ENCODE measurements around the gene SLC39A11. TPM values are rescaled to one million over a fixed set of nuclear protein-coding genes. Genes with fewer than 3 reads are reported as not detected.

The SLC39A11 gene
- polyA plus RNA-seq, 1 of the 3 experiments (the other 2 are of a cell fraction), result 23.5 TPM

DNA sequence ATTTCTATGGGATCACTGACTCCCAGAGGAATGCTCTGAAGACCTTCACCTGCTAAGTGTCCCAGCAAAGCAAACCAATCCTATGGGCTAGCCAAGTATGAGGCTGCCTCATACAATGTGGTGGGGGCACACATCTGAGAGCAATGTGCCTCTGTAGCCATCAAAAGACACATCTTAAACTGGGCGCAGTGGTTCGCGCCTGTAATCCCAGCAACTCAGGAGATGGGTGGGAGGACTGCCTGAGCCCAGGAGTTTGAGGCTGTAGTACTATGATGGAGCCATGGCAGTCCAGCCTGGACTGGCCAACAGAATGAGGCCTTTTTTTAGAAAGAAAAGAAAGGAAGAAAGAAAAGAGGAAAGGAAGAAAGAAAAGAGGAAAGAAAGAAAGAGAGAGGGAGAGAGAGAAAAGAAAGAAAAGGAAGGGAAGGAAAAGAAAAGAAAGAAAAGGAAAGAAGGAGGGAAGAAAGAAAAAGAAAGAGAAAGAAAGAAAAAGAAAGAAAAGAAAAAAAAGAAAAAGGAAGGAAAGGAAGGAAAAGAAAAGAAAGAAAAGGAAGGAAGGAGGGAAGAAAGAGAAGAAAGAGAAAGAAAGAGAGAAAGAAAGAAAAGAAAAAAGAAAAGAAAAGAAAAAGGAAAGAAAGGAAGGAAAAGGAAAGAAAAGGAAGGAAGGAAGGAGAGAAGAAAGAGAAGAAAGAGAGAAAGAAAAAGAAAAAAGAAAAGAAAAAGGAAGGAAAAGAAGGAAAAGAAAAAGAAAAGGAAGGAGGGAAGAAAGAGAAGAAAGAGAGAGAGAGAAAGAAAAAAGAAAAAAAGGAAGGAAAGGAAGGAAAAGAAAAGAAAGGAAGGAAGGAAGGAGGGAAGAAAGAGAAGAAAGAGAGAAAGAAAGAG is 430.3 kb downstream of the SLC39A11 start:
- WGBS (ENCODE audit: low lambda C conversion rate), result 69% methylated on average over 3 of the region's 3 CpGs
- TF ChIP-seq FOSL2 (IDR thresholded peaks at IDR 0.05; ENCODE audit: borderline replicate concordance, low read depth) (no peak), YY1 (IDR thresholded peaks at IDR 0.05; ENCODE audit: low read depth) (no peak), MXI1 (IDR thresholded peaks at IDR 0.05; ENCODE audit: low read depth, low read length) (no peak), RXRA (IDR thresholded peaks at IDR 0.05; ENCODE audit: borderline replicate concordance, low read depth) (no peak), ELF1 (IDR thresholded peaks at IDR 0.05) (no peak), USF1 (IDR thresholded peaks at IDR 0.05; ENCODE audit: borderline replicate concordance, low read depth) (no peak), NFIC (IDR thresholded peaks at IDR 0.05; ENCODE audit: borderline replicate concordance) (no peak), CHD2 (IDR thresholded peaks at IDR 0.05; ENCODE audit: low read length, partially characterized antibody) (no peak), MEF2A (IDR thresholded peaks at IDR 0.05; ENCODE audit: borderline replicate concordance, low read depth) (no peak)
- H3K4me2 ChIP-seq, result peak overlapping the region; percentile 18; the same call in 1 of the 2 replicates
- no peaks in the 10 kb centered on the region for H3K36me3 ChIP-seq (replicated peaks in 1 of 2; ENCODE audit: control insufficient read depth in 1 of 2, insufficient read depth in 2 of 2, low read length in 1 of 2)
- H3F3A ChIP-seq (replicated peaks; ENCODE audit: insufficient read depth), result no peaks in the 10 kb centered on the region
- no peaks in the 10 kb centered on the region for H3K79me2 ChIP-seq (ENCODE audit: insufficient read depth)
- peaks cover 7 to 10% of the 10 kb centered on the region in 2 experiments; a peak in 2 of 4 replicates for H3K4me1 ChIP-seq (ENCODE audit: control insufficient read depth in 1 of 2, insufficient read depth in 2 of 2, low read depth in 1 of 2, low read length in 1 of 2)
- DNase-seq, result no peak
- no peaks in the 10 kb centered on the region for H3K9me2 ChIP-seq
- H3K27me3 ChIP-seq (ENCODE audit: insufficient read depth), result no peaks in the 10 kb centered on the region
- no peaks in the 10 kb centered on the region for H4K20me1 ChIP-seq (ENCODE audit: insufficient read depth)
- CTCF ChIA-PET, result interaction anchor here (0.6 to 2.9 kb wide), 2 partner anchors 58 to 102 kb away, joined by 3 to 13 read pairs; no protein-coding TSS in a partner anchor
- H3K4me3 ChIP-seq (ENCODE audit: low read depth in 2 of 2, low read length in 1 of 2), result no peak overlapping the region
- POLR2A ChIA-PET, result no interaction called here
- no peak overlapping the region for H2AFZ ChIP-seq (ENCODE audit: low read depth)
- no peak overlapping the region for H3K27ac ChIP-seq (ENCODE audit: low read depth in 2 of 2, low read length in 1 of 2)
- 0 out of 2 replicates have a peak overlapping the region, but pooled peaks have one; percentile 1 for H3K9ac ChIP-seq
- no peaks in the 10 kb centered on the region for H3K9me3 ChIP-seq

GRCh38 chr17:72661116-72661944 is 431.2 kb downstream of the SLC39A11 start:
- H3K9me3 ChIP-seq, result no peaks in the 10 kb centered on the region
- WGBS (ENCODE audit: low lambda C conversion rate), result 80% methylated on average over 20 of the region's 21 CpGs
- H3K27ac ChIP-seq (ENCODE audit: low read depth in 2 of 2, low read length in 1 of 2), result no peak overlapping the region
- H3K36me3 ChIP-seq (replicated peaks in 1 of 2; ENCODE audit: control insufficient read depth in 1 of 2, insufficient read depth in 2 of 2, low read length in 1 of 2), result no peaks in the 10 kb centered on the region
- H2AFZ ChIP-seq (ENCODE audit: low read depth), result no peak overlapping the region
- CTCF ChIA-PET, result interaction anchor here (0.6 to 2.9 kb wide), 8 partner anchors 8 to 104 kb away, joined by 3 to 13 read pairs (median 4); no protein-coding TSS in a partner anchor
- H3K4me1 ChIP-seq (ENCODE audit: control insufficient read depth in 1 of 2, insufficient read depth in 2 of 2, low read depth in 1 of 2, low read length in 1 of 2), result peaks cover 7 to 10% of the 10 kb centered on the region in 2 experiments; a peak in 2 of 4 replicates
- no peaks in the 10 kb centered on the region for H4K20me1 ChIP-seq (ENCODE audit: insufficient read depth)
- H3K79me2 ChIP-seq (ENCODE audit: insufficient read depth), result no peaks in the 10 kb centered on the region
- POLR2A ChIA-PET, result no interaction called here
- H3K9me2 ChIP-seq, result no peaks in the 10 kb centered on the region
- TF ChIP-seq RXRA (IDR thresholded peaks at IDR 0.05; ENCODE audit: borderline replicate concordance, low read depth), result no peak
- TF ChIP-seq, protein P1, sequence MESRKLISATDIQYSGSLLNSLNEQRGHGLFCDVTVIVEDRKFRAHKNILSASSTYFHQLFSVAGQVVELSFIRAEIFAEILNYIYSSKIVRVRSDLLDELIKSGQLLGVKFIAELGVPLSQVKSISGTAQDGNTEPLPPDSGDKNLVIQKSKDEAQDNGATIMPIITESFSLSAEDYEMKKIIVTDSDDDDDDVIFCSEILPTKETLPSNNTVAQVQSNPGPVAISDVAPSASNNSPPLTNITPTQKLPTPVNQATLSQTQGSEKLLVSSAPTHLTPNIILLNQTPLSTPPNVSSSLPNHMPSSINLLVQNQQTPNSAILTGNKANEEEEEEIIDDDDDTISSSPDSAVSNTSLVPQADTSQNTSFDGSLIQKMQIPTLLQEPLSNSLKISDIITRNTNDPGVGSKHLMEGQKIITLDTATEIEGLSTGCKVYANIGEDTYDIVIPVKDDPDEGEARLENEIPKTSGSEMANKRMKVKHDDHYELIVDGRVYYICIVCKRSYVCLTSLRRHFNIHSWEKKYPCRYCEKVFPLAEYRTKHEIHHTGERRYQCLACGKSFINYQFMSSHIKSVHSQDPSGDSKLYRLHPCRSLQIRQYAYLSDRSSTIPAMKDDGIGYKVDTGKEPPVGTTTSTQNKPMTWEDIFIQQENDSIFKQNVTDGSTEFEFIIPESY (IDR thresholded peaks at IDR 0.05; ENCODE audit: borderline replicate concordance, low read depth), result no peak
- TF ChIP-seq EP300 (IDR thresholded peaks at IDR 0.05; ENCODE audit: borderline replicate concordance in 1 of 2, low read depth in 1 of 2, low read length in 1 of 2), result no peak
- TF ChIP-seq, protein P2, sequence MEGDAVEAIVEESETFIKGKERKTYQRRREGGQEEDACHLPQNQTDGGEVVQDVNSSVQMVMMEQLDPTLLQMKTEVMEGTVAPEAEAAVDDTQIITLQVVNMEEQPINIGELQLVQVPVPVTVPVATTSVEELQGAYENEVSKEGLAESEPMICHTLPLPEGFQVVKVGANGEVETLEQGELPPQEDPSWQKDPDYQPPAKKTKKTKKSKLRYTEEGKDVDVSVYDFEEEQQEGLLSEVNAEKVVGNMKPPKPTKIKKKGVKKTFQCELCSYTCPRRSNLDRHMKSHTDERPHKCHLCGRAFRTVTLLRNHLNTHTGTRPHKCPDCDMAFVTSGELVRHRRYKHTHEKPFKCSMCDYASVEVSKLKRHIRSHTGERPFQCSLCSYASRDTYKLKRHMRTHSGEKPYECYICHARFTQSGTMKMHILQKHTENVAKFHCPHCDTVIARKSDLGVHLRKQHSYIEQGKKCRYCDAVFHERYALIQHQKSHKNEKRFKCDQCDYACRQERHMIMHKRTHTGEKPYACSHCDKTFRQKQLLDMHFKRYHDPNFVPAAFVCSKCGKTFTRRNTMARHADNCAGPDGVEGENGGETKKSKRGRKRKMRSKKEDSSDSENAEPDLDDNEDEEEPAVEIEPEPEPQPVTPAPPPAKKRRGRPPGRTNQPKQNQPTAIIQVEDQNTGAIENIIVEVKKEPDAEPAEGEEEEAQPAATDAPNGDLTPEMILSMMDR (IDR thresholded peaks at IDR 0.05), result peak; percentile 47
- no peak for TF ChIP-seq MEF2A (IDR thresholded peaks at IDR 0.05; ENCODE audit: borderline replicate concordance, low read depth)
- TF ChIP-seq MXI1 (IDR thresholded peaks at IDR 0.05; ENCODE audit: low read depth, low read length), result peak; percentile 49; the same call in 1 of the 2 replicates
- TF ChIP-seq USF1 (IDR thresholded peaks at IDR 0.05; ENCODE audit: borderline replicate concordance, low read depth), result no peak
- TF ChIP-seq CHD2 (IDR thresholded peaks at IDR 0.05; ENCODE audit: low read length, partially characterized antibody), result no peak
- no peak; the same call in 1 of the 2 replicates for TF ChIP-seq TCF12 (IDR thresholded peaks at IDR 0.05)
- TF ChIP-seq ELF1 (IDR thresholded peaks at IDR 0.05), result no peak
- TF ChIP-seq NRF1 (IDR thresholded peaks at IDR 0.05; ENCODE audit: low read depth, low read length), result no peak
- TF ChIP-seq GATA2 (CRISPR knock-in tag; IDR thresholded peaks at IDR 0.05), result peak; percentile 85
- peak; percentile 27 for DNase-seq
- no peak overlapping the region for H3K9ac ChIP-seq
- H3K4me3 ChIP-seq (ENCODE audit: low read depth in 2 of 2, low read length in 1 of 2), result no peak overlapping the region
- H3K27me3 ChIP-seq (ENCODE audit: insufficient read depth), result no peaks in the 10 kb centered on the region
- no peaks in the 10 kb centered on the region for H3F3A ChIP-seq (replicated peaks; ENCODE audit: insufficient read depth)
- peak overlapping the region; percentile 18; the same call in 1 of the 2 replicates for H3K4me2 ChIP-seq
